HepG2 (cell line): Measurements from ENCODE around the gene STAM. TPM values are rescaled to one million over a fixed set of nuclear protein-coding genes. Genes with fewer than 3 reads are reported as not detected.

Experiments
- CHCHD3 ChIP-seq: sonication (generic); formaldehyde crosslinking; IDR thresholded peaks from 2 replicates; pipeline ENCODE4 v1.8.0; 2022; ENCODE audit warnings: mild to moderate bottlenecking, missing genetic modification reagents, moderate library complexity
- DNMT1 ChIP-seq: sonication (generic); formaldehyde crosslinking; IDR thresholded peaks from 2 replicates; pipeline ENCODE4 v1.5.1; 2020; ENCODE audit warnings: mild to moderate bottlenecking, missing genetic modification reagents
- JUNB ChIP-seq: sonication (generic); formaldehyde crosslinking; IDR thresholded peaks from 2 replicates; pipeline ENCODE4 v1.8.0; 2022; ENCODE audit warnings: missing genetic modification reagents, mild to moderate bottlenecking, borderline replicate concordance
- MAFK ChIP-seq, 2 experiments: IDR thresholded peaks in 1 of 2; conservative IDR thresholded peaks in 1 of 2; 2 replicates each; pipeline ENCODE4 v1.6.1; 2011; ENCODE audit warnings: improper control_type of control experiment in 2 of 2, low read length in 2 of 2
- ZBTB20 ChIP-seq: sonication (generic); formaldehyde crosslinking; IDR thresholded peaks from 2 replicates; pipeline ENCODE4 v1.8.1; 2023; ENCODE audit warnings: missing genetic modification reagents, low read depth, mild to moderate bottlenecking, borderline replicate concordance
- ZFX ChIP-seq: sonication (generic); formaldehyde crosslinking; IDR thresholded peaks from 2 replicates; pipeline ENCODE4 v1.4.0; 2020; ENCODE audit warnings: mild to moderate bottlenecking, low read depth, missing genetic modification reagents, moderate library complexity
- ZFY ChIP-seq: sonication (generic); formaldehyde crosslinking; IDR thresholded peaks from 2 replicates; pipeline ENCODE4 v1.4.0; 2020; ENCODE audit warnings: missing genetic modification reagents
- ZNF136 ChIP-seq: sonication (generic); formaldehyde crosslinking; IDR thresholded peaks from 2 replicates; pipeline ENCODE4 v1.8.1; 2022; ENCODE audit warnings: low read depth, mild to moderate bottlenecking, moderate library complexity, missing genetic modification reagents
- ZNF253 ChIP-seq: sonication (generic); formaldehyde crosslinking; IDR thresholded peaks from 2 replicates; pipeline ENCODE4 v1.8.0; 2022; ENCODE audit warnings: mild to moderate bottlenecking, missing genetic modification reagents, borderline replicate concordance
- ZNF318 ChIP-seq: sonication (generic); formaldehyde crosslinking; IDR thresholded peaks from 2 replicates; pipeline ENCODE4 v1.4.0; 2020; ENCODE audit warnings: mild to moderate bottlenecking, missing genetic modification reagents
- ZNF350 ChIP-seq: sonication (generic); formaldehyde crosslinking; IDR thresholded peaks from 2 replicates; pipeline ENCODE4 v1.4.0; 2020; ENCODE audit warnings: mild to moderate bottlenecking, low read depth, missing genetic modification reagents, borderline replicate concordance
- ZNF687 ChIP-seq: sonication (generic); formaldehyde crosslinking; IDR thresholded peaks from 2 replicates; pipeline ENCODE4 v1.5.1; 2020; ENCODE audit warnings: mild to moderate bottlenecking, missing genetic modification reagents, moderate library complexity
- ZNF710 ChIP-seq: sonication (generic); formaldehyde crosslinking; IDR thresholded peaks from 2 replicates; pipeline ENCODE4 v1.5.0; 2020; ENCODE audit warnings: mild to moderate bottlenecking, missing genetic modification reagents, borderline replicate concordance
- ZNF781 ChIP-seq: sonication (generic); formaldehyde crosslinking; IDR thresholded peaks from 2 replicates; pipeline ENCODE4 v1.5.1; 2020; ENCODE audit warnings: borderline replicate concordance, mild to moderate bottlenecking, missing genetic modification reagents; ENCODE audit errors: not compliant biosample characterization
- polyA plus RNA-seq, 8 experiments: library from polyadenylated mRNA; depleted of rRNA in 3 of 8; stranded (reverse) in 7 of 8; unstranded in 1 of 8; fragments of >200 nt; fragmentation: Illumina TruSeq in 4 of 8; extraction: Trizol in 4 of 8; gene quantifications; 2 replicates each; pipeline versions ENCODE4 v1.2.1 to v1.2.3, GENCODE V29; 2011 to 2016; ENCODE audit warnings: low read depth in 4 of 8, missing spikeins in 1 of 8, mixed read lengths in 1 of 8; ENCODE audit not compliant: insufficient read depth in 1 of 8
- total RNA-seq, 5 experiments: library from RNA; depleted of rRNA; stranded (reverse); fragments of >200 nt; fragmentation: Illumina TruSeq; extraction: Trizol; gene quantifications; 2 replicates each; pipeline ENCODE4 v1.2.3, GENCODE V29; 2016; ENCODE audit warnings: low read depth in 1 of 5

Gene STAM
- total and polyA plus RNA-seq, 2 of the 13 experiments (the other 11 are each of a cell fraction or from before 2014, with no cell fraction given) = 19.5 to 25.1 TPM

- no peak for TF ChIP-seq ZNF318 (CRISPR knock-in tag)
- 0 out of 2 replicates have a peak, but pooled peaks have one; percentile 2 for TF ChIP-seq ZNF687 (CRISPR knock-in tag)
- no peak for TF ChIP-seq ZNF253
- TF ChIP-seq ZNF710 (CRISPR knock-in tag) = 0 out of 2 replicates have a peak, but pooled peaks have one; percentile 3
- 0 out of 2 replicates have a peak, but pooled peaks have one; percentile 1 for TF ChIP-seq ZNF350 (CRISPR knock-in tag)
- no peak for TF ChIP-seq CHCHD3
- TF ChIP-seq ZFY (CRISPR knock-in tag) = peak; percentile 34
- peak; percentile 77 to 87 for TF ChIP-seq MAFK (conservative IDR thresholded peaks at IDR 0.05 in 1 of 2, IDR thresholded peaks at IDR 0.05 in 1 of 2; ENCODE audit: low read length in 2 of 2)
- 0 out of 2 replicates have a peak, but pooled peaks have one; percentile 14 for TF ChIP-seq DNMT1 (CRISPR knock-in tag)
- TF ChIP-seq JUNB (CRISPR knock-in tag) = no peak
- TF ChIP-seq ZFX (CRISPR knock-in tag) = peak; percentile 25
- TF ChIP-seq ZNF781 (CRISPR knock-in tag) = peak; percentile 49
- TF ChIP-seq ZBTB20 (CRISPR knock-in tag) = 0 out of 2 replicates have a peak, but pooled peaks have one; percentile 43
- no peak for TF ChIP-seq ZNF136 (CRISPR knock-in tag)
Measured at GRCh38 chr10:17644485-17644943, 563 bp downstream of the STAM start (continued).
